ENCODE measurements around the gene GABRB1. TPM values are rescaled to one million over a fixed set of nuclear protein-coding genes. Genes with fewer than 3 reads are reported as not detected.

GABRB1 gene
- total RNA-seq, 1 donor from 2014 or later: not detected

- no peak overlapping the region for H3K4me3 ChIP-seq
- no peaks in the 10 kb centered on the region for H3K27me3 ChIP-seq
- H3K9me3 ChIP-seq: no peaks in the 10 kb centered on the region
- no peaks in the 10 kb centered on the region for H3K36me3 ChIP-seq
- intact Hi-C loops (cut with DNase I): no loop called here
- TF ChIP-seq, protein P1, sequence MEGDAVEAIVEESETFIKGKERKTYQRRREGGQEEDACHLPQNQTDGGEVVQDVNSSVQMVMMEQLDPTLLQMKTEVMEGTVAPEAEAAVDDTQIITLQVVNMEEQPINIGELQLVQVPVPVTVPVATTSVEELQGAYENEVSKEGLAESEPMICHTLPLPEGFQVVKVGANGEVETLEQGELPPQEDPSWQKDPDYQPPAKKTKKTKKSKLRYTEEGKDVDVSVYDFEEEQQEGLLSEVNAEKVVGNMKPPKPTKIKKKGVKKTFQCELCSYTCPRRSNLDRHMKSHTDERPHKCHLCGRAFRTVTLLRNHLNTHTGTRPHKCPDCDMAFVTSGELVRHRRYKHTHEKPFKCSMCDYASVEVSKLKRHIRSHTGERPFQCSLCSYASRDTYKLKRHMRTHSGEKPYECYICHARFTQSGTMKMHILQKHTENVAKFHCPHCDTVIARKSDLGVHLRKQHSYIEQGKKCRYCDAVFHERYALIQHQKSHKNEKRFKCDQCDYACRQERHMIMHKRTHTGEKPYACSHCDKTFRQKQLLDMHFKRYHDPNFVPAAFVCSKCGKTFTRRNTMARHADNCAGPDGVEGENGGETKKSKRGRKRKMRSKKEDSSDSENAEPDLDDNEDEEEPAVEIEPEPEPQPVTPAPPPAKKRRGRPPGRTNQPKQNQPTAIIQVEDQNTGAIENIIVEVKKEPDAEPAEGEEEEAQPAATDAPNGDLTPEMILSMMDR (IDR thresholded peaks at IDR 0.05): no peak
- TF ChIP-seq POLR2A (IDR thresholded peaks at IDR 0.05): no peak
- TF ChIP-seq POLR2AphosphoS5 (IDR thresholded peaks at IDR 0.05; ENCODE audit: insufficient read depth in 1 of 2, low read depth in 1 of 2): no peak
- no peak overlapping the region for H3K27ac ChIP-seq
- no peak for DNase-seq (ENCODE audit: extremely low spot score in 2 of 2)
- no peaks in the 10 kb centered on the region for H3K4me1 ChIP-seq
These were observed 351.5 kb downstream of the GABRB1 start for GRCh38 chr4:47382846-47383360.

- H3K9me3 ChIP-seq: no peaks in the 10 kb centered on the region
- H3K4me3 ChIP-seq: no peak overlapping the region
- H3K27ac ChIP-seq: no peak overlapping the region
- H3K4me1 ChIP-seq: no peaks in the 10 kb centered on the region
- DNase-seq (ENCODE audit: extremely low spot score in 2 of 2): no peak
- no peaks in the 10 kb centered on the region for H3K27me3 ChIP-seq
- no peaks in the 10 kb centered on the region for H3K36me3 ChIP-seq
- intact Hi-C loops (cut with DNase I): no loop called here
- TF ChIP-seq, protein P1 (IDR thresholded peaks at IDR 0.05): peak in 1 of 3 experiments; percentile 39
- TF ChIP-seq POLR2AphosphoS5 (IDR thresholded peaks at IDR 0.05; ENCODE audit: insufficient read depth in 1 of 2, low read depth in 1 of 2): no peak
These were observed 352.6 kb downstream of the GABRB1 start for GRCh38 chr4:47383829-47384427.

DNA sequence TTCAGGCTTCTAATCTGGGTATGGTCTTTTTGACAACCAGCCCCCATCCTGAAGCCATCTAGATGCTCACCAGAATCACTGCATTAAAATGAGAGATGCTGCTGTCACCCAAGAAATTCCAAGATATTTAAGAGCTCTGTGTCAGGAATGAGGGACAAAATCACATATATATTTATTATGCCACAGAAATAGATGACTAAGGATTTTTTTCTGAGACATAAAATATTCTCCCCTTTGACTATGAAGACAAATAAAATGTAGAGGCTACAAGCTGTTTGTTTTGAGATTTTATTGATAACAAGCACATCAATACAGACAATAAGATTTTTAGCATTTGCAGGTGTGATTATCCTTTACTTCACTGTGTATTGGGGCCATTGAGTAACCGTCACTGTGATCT lies 354.8 kb downstream of the GABRB1 start:
- no peak overlapping the region for H3K4me3 ChIP-seq
- no peaks in the 10 kb centered on the region for H3K4me1 ChIP-seq
- TF ChIP-seq, protein P1 (IDR thresholded peaks at IDR 0.05): no peak
- TF ChIP-seq POLR2A (IDR thresholded peaks at IDR 0.05) (no peak), POLR2AphosphoS5 (IDR thresholded peaks at IDR 0.05; ENCODE audit: insufficient read depth in 1 of 2, low read depth in 1 of 2) (no peak)
- DNase-seq (ENCODE audit: extremely low spot score in 2 of 2): no peak
- intact Hi-C loops (cut with DNase I): no loop called here
- no peaks in the 10 kb centered on the region for H3K27me3 ChIP-seq
- H3K36me3 ChIP-seq: no peaks in the 10 kb centered on the region
- H3K9me3 ChIP-seq: no peaks in the 10 kb centered on the region
- no peak overlapping the region for H3K27ac ChIP-seq

DNA sequence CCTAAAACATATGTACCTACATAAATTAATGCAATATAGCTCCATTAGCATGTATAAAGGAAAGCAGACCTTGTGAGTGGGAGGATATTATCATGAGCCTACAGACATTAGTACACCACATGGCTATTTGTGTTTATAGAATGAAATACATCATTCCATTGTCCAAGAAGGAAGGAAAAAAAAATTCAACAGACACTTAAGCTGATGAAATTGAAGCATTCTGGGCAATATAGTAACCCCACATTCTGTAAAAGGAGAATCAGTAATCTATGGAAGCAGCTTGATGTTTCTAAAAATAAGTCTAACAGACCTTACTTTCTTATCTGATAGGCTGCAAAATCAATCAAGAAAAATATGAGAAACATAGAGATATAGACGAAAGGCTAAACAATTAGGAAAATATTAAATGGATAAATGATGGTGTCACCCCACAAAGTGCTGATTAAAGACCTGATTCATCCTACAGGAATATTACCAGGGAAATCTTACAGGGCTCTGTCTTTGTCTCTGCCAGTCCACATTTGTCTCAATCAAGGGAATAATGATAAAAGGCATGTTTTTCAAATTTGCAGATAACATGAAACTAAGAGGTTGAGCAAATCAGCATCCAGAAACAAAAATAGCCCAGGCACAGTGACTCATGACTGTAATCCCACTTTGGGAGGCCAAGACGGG lies 355.3 kb downstream of the GABRB1 start:
- Histone ChIP-seq H3K36me3 (no peaks in the 10 kb centered on the region), H3K9me3 (no peaks in the 10 kb centered on the region), H3K27ac (no peak overlapping the region), H3K4me3 (no peak overlapping the region), H3K27me3 (no peaks in the 10 kb centered on the region), H3K4me1 (no peaks in the 10 kb centered on the region)
- DNase-seq (ENCODE audit: extremely low spot score in 2 of 2): no peak
- TF ChIP-seq, protein P1 (IDR thresholded peaks at IDR 0.05): no peak
- TF ChIP-seq POLR2AphosphoS5 (IDR thresholded peaks at IDR 0.05; ENCODE audit: insufficient read depth in 1 of 2, low read depth in 1 of 2) (no peak), POLR2A (IDR thresholded peaks at IDR 0.05) (no peak)
- intact Hi-C loops (cut with DNase I): no loop called here

Measured in vagina (tissue), 2 donors.